ENCODE results near the gene ACO2. TPM values are rescaled to one million over a fixed set of nuclear protein-coding genes. Genes with fewer than 3 reads are reported as not detected.
A peak's percentile ranks its signal among the peaks of the same experiment; 100 is the strongest.
"Not testable (repeated sequence)": the region's sequence is repeated elsewhere in the genome, so short reads cannot be mapped to it uniquely, and the experiment has no call there.

Gene ACO2
- total RNA-seq, 6 donors from 2014 or later = 51.3 to 102 (median 83.4) TPM

- H3K4me1 ChIP-seq = peaks cover 0 to 7% (median 2%) of the 10 kb centered on the region in 4 donors
- 61 to 76% methylated on average over 3 of the region's 3 CpGs for WGBS, 2 donors
- H3K27ac ChIP-seq = peak overlapping the region in 1 of 4 donors; percentile 8
- ATAC-seq (ENCODE audit: low FRiP score in 2 of 2) = no peak
- TF ChIP-seq POLR2A (IDR thresholded peaks at IDR 0.05) (no peak), CTCF (IDR thresholded peaks at IDR 0.05) (no peak), EP300 (IDR thresholded peaks at IDR 0.05) (no peak), POLR2AphosphoS5 (IDR thresholded peaks at IDR 0.05) (no peak)
- DNase-seq = no peak
- H3K4me3 ChIP-seq = no peak overlapping the region
- no peaks in the 10 kb centered on the region for H3K36me3 ChIP-seq
- H3K27me3 ChIP-seq = no peaks in the 10 kb centered on the region
- no peaks in the 10 kb centered on the region for H3K9me3 ChIP-seq
These were observed 98.5 kb downstream of the ACO2 start for GRCh38 chr22:41567512-41567768.

- no peak for DNase-seq
These were observed 99.9 kb downstream of the ACO2 start for GRCh38 chr22:41568811-41569210.

GRCh38 chr22:41570221-41570620 is 101.3 kb downstream of the ACO2 start:
- H3K4me1 ChIP-seq = peaks cover 0 to 7% (median 2%) of the 10 kb centered on the region in 4 donors
- no peaks in the 10 kb centered on the region for H3K27me3 ChIP-seq
- DNase-seq (no peak), ATAC-seq (ENCODE audit: low FRiP score in 2 of 2) (no peak)
- no peak for TF ChIP-seq CTCF (IDR thresholded peaks at IDR 0.05)
- no peak for TF ChIP-seq EP300 (IDR thresholded peaks at IDR 0.05)
- TF ChIP-seq POLR2A (IDR thresholded peaks at IDR 0.05) = no peak
- TF ChIP-seq POLR2AphosphoS5 (IDR thresholded peaks at IDR 0.05) = no peak
- 59 to 75% methylated on average over 3 of the region's 3 CpGs for WGBS, 2 donors
- H3K9me3 ChIP-seq = no peaks in the 10 kb centered on the region
- no peak overlapping the region for H3K4me3 ChIP-seq
- peaks cover 0 to 7% (median 0%) of the 10 kb centered on the region in 4 donors for H3K36me3 ChIP-seq
- no peak overlapping the region for H3K27ac ChIP-seq

More at GRCh38 chr22:41568811-41569210, 99.9 kb downstream of the ACO2 start:
- WGBS, 2 donors = 77 to 93% methylated on average over 6 to 7 of the region's 7 CpGs
- Histone ChIP-seq H3K27me3 (no peaks in the 10 kb centered on the region), H3K9me3 (no peaks in the 10 kb centered on the region), H3K4me1 (peaks cover 0 to 7% (median 2%) of the 10 kb centered on the region in 4 donors), H3K36me3 (no peaks in the 10 kb centered on the region), H3K27ac (no peak overlapping the region), H3K4me3 (no peak overlapping the region)
- no peak for TF ChIP-seq POLR2AphosphoS5 (IDR thresholded peaks at IDR 0.05)
- TF ChIP-seq POLR2A (IDR thresholded peaks at IDR 0.05) = no peak
- TF ChIP-seq CTCF (IDR thresholded peaks at IDR 0.05) = no peak
- TF ChIP-seq EP300 (IDR thresholded peaks at IDR 0.05) = no peak
- ATAC-seq (ENCODE audit: low FRiP score in 2 of 2) = no peak

- Histone ChIP-seq H3K9me3 (no peaks in the 10 kb centered on the region), H3K27ac (no peak overlapping the region), H3K36me3 (peaks cover 0 to 21% (median 14%) of the 10 kb centered on the region in 4 donors), H3K4me1 (peaks cover 0 to 6% (median 0%) of the 10 kb centered on the region in 4 donors), H3K4me3 (no peak overlapping the region), H3K27me3 (no peaks in the 10 kb centered on the region)
- TF ChIP-seq CTCF (IDR thresholded peaks at IDR 0.05) = no peak
- no peak for TF ChIP-seq EP300 (IDR thresholded peaks at IDR 0.05)
- no peak for TF ChIP-seq POLR2A (IDR thresholded peaks at IDR 0.05)
- no peak for TF ChIP-seq POLR2AphosphoS5 (IDR thresholded peaks at IDR 0.05)
- DNase-seq = no peak
- ATAC-seq (ENCODE audit: low FRiP score in 2 of 2) = no peak
- 91 to 92% methylated on average over 4 to 12 of the region's 14 CpGs for WGBS, 2 donors
These were observed 102.9 kb downstream of the ACO2 start for GRCh38 chr22:41571786-41572185.

- H3K9me3 ChIP-seq; H3K4me3 ChIP-seq; H3K27me3 ChIP-seq; DNase-seq; H3K27ac ChIP-seq; H3K4me1 ChIP-seq; ATAC-seq (ENCODE audit: low FRiP score in 2 of 2): not testable (repeated sequence)
- peaks cover 0 to 26% (median 20%) of the 10 kb centered on the region in 4 donors for H3K36me3 ChIP-seq
- WGBS, 2 donors = 98% methylated on average over 3 of the region's 3 CpGs
These were observed 103.4 kb downstream of the ACO2 start for GRCh38 chr22:41572305-41572704.

All from upper lobe of left lung (tissue), 6 donors.